H1 (cell line): ENCODE measurements around the gene SLC34A1. TPM values are rescaled to one million over a fixed set of nuclear protein-coding genes. Genes with fewer than 3 reads are reported as not detected.

Source experiments
- EGR1 ChIP-seq: IDR thresholded peaks from 2 replicates; pipeline ENCODE4 v1.6.1; 2011; ENCODE audit warnings: low read depth, low read length, borderline replicate concordance
- HDAC2 ChIP-seq, 2 experiments: fragments of 300-600 bp in 1 of 2; sonication (generic) in 1 of 2; IDR thresholded peaks; 2 replicates each; pipeline ENCODE4 v1.6.1; 2011 to 2012; ENCODE audit warnings: low read depth in 2 of 2, low read length in 2 of 2, mild to moderate bottlenecking in 2 of 2, moderate library complexity in 2 of 2, borderline replicate concordance in 1 of 2, inconsistent platforms in 1 of 2
- POLR2A ChIP-seq, 2 experiments: IDR thresholded peaks; 1 replicate in 1 of 2; 2 replicates in 1 of 2; pipeline ENCODE4 v1.6.1; 2011; ENCODE audit warnings: low read depth in 2 of 2, low read length in 2 of 2, mild to moderate bottlenecking in 2 of 2; ENCODE audit errors: control extremely low read depth in 1 of 2
- RAD21 ChIP-seq, 2 experiments: IDR thresholded peaks in 1 of 2; conservative IDR thresholded peaks in 1 of 2; 2 replicates each; pipeline ENCODE4 v1.6.1; 2011; ENCODE audit warnings: low read depth in 2 of 2, low read length in 2 of 2, improper control_type of control experiment in 1 of 2, inconsistent platforms in 1 of 2, mild to moderate bottlenecking in 1 of 2, moderate library complexity in 1 of 2
- polyA plus RNA-seq, 7 experiments: library from polyadenylated mRNA; depleted of rRNA in 3 of 7; stranded (reverse) in 5 of 7; unstranded in 2 of 7; fragments of >200 nt in 5 of 7; fragments of 200-250 nt in 2 of 7; gene quantifications; 1 replicate in 5 of 7; 2 replicates in 1 of 7; 4 replicates in 1 of 7; pipeline versions ENCODE4 v1.2.1 to v1.2.3, GENCODE V29; 2011 to 2013; ENCODE audit warnings: missing spikeins in 2 of 7, mixed read lengths in 2 of 7
- total RNA-seq: library from RNA; stranded (reverse); fragmentation: NEBNext Ultra II Directional; extraction: Animal tissue kit (Norgen Biotek cat#: 25700); gene quantifications from 2 replicates; pipeline ENCODE4 v1.2.1, GENCODE V29; 2021
- TF ChIP-seq, protein P1 (sequence below): fragments of 300-600 bp; sonication (generic); IDR thresholded peaks from 2 replicates; pipeline ENCODE4 v1.7.1; 2012; ENCODE audit warnings: low read length, moderate library complexity, mild to moderate bottlenecking, inconsistent platforms; ENCODE audit not compliant: insufficient replicate concordance
- TF ChIP-seq, protein P2 (sequence below): IDR thresholded peaks from 2 replicates; pipeline ENCODE4 v1.6.1; 2012; ENCODE audit warnings: inconsistent platforms
- TF ChIP-seq, protein P3 (sequence below): IDR thresholded peaks from 2 replicates; pipeline ENCODE4 v1.6.1; 2011; ENCODE audit warnings: low read length, improper control_type of control experiment

SLC34A1 gene
- total and polyA plus RNA-seq, 2 of the 8 experiments (the other 6 are each of a cell fraction or from before 2014, with no cell fraction given), result not detected

GRCh38 chr5:177402271-177403043, 18.2 kb downstream of the SLC34A1 start (continued):
- TF ChIP-seq, protein P1, sequence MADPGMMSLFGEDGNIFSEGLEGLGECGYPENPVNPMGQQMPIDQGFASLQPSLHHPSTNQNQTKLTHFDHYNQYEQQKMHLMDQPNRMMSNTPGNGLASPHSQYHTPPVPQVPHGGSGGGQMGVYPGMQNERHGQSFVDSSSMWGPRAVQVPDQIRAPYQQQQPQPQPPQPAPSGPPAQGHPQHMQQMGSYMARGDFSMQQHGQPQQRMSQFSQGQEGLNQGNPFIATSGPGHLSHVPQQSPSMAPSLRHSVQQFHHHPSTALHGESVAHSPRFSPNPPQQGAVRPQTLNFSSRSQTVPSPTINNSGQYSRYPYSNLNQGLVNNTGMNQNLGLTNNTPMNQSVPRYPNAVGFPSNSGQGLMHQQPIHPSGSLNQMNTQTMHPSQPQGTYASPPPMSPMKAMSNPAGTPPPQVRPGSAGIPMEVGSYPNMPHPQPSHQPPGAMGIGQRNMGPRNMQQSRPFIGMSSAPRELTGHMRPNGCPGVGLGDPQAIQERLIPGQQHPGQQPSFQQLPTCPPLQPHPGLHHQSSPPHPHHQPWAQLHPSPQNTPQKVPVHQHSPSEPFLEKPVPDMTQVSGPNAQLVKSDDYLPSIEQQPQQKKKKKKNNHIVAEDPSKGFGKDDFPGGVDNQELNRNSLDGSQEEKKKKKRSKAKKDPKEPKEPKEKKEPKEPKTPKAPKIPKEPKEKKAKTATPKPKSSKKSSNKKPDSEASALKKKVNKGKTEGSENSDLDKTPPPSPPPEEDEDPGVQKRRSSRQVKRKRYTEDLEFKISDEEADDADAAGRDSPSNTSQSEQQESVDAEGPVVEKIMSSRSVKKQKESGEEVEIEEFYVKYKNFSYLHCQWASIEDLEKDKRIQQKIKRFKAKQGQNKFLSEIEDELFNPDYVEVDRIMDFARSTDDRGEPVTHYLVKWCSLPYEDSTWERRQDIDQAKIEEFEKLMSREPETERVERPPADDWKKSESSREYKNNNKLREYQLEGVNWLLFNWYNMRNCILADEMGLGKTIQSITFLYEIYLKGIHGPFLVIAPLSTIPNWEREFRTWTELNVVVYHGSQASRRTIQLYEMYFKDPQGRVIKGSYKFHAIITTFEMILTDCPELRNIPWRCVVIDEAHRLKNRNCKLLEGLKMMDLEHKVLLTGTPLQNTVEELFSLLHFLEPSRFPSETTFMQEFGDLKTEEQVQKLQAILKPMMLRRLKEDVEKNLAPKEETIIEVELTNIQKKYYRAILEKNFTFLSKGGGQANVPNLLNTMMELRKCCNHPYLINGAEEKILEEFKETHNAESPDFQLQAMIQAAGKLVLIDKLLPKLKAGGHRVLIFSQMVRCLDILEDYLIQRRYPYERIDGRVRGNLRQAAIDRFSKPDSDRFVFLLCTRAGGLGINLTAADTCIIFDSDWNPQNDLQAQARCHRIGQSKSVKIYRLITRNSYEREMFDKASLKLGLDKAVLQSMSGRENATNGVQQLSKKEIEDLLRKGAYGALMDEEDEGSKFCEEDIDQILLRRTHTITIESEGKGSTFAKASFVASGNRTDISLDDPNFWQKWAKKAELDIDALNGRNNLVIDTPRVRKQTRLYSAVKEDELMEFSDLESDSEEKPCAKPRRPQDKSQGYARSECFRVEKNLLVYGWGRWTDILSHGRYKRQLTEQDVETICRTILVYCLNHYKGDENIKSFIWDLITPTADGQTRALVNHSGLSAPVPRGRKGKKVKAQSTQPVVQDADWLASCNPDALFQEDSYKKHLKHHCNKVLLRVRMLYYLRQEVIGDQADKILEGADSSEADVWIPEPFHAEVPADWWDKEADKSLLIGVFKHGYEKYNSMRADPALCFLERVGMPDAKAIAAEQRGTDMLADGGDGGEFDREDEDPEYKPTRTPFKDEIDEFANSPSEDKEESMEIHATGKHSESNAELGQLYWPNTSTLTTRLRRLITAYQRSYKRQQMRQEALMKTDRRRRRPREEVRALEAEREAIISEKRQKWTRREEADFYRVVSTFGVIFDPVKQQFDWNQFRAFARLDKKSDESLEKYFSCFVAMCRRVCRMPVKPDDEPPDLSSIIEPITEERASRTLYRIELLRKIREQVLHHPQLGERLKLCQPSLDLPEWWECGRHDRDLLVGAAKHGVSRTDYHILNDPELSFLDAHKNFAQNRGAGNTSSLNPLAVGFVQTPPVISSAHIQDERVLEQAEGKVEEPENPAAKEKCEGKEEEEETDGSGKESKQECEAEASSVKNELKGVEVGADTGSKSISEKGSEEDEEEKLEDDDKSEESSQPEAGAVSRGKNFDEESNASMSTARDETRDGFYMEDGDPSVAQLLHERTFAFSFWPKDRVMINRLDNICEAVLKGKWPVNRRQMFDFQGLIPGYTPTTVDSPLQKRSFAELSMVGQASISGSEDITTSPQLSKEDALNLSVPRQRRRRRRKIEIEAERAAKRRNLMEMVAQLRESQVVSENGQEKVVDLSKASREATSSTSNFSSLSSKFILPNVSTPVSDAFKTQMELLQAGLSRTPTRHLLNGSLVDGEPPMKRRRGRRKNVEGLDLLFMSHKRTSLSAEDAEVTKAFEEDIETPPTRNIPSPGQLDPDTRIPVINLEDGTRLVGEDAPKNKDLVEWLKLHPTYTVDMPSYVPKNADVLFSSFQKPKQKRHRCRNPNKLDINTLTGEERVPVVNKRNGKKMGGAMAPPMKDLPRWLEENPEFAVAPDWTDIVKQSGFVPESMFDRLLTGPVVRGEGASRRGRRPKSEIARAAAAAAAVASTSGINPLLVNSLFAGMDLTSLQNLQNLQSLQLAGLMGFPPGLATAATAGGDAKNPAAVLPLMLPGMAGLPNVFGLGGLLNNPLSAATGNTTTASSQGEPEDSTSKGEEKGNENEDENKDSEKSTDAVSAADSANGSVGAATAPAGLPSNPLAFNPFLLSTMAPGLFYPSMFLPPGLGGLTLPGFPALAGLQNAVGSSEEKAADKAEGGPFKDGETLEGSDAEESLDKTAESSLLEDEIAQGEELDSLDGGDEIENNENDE, result no peak
- TF ChIP-seq, protein P2, sequence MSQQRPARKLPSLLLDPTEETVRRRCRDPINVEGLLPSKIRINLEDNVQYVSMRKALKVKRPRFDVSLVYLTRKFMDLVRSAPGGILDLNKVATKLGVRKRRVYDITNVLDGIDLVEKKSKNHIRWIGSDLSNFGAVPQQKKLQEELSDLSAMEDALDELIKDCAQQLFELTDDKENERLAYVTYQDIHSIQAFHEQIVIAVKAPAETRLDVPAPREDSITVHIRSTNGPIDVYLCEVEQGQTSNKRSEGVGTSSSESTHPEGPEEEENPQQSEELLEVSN, result peak; percentile 99
- TF ChIP-seq HDAC2 (IDR thresholded peaks at IDR 0.05; ENCODE audit: borderline replicate concordance in 1 of 2, low read depth in 2 of 2, low read length in 2 of 2) (peak in 1 of 2 experiments; percentile 44; a peak in 2 of 4 replicates), EGR1 (0 out of 2 replicates have a peak, but pooled peaks have one; percentile 3), POLR2A (IDR thresholded peaks at IDR 0.05; ENCODE audit: control extremely low read depth in 1 of 2, low read depth in 2 of 2, low read length in 2 of 2) (no peak), RAD21 (IDR thresholded peaks at IDR 0.05 in 1 of 2, conservative IDR thresholded peaks at IDR 0.05 in 1 of 2; ENCODE audit: low read depth in 2 of 2, low read length in 2 of 2) (peak; percentile 51 to 60)
- TF ChIP-seq, protein P3, sequence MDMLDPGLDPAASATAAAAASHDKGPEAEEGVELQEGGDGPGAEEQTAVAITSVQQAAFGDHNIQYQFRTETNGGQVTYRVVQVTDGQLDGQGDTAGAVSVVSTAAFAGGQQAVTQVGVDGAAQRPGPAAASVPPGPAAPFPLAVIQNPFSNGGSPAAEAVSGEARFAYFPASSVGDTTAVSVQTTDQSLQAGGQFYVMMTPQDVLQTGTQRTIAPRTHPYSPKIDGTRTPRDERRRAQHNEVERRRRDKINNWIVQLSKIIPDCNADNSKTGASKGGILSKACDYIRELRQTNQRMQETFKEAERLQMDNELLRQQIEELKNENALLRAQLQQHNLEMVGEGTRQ, result no peak; the same call in 1 of the 2 replicates
